ENCODE results near the gene EVX2.
A peak's percentile ranks its signal among the peaks of the same experiment; 100 is the strongest.

EVX2 gene

GRCh38 chr2:176076796-176077195 is 7.0 kb downstream of the EVX2 start:
- H3K36me3 ChIP-seq (ENCODE audit: control insufficient read depth in 2 of 2, insufficient read depth in 2 of 2, low read length in 2 of 2) = no peaks in the 10 kb centered on the region
- peaks cover 14% of the 10 kb centered on the region for H3K4me1 ChIP-seq (ENCODE audit: control insufficient read depth, insufficient read depth, low read length)
- H3K9me3 ChIP-seq (ENCODE audit: control insufficient read depth in 2 of 2, low read length in 2 of 2) = peaks cover 0 to 13% of the 10 kb centered on the region in 2 donors
- H3K4me3 ChIP-seq (ENCODE audit: low read length in 2 of 2) = no peak overlapping the region
- no peak overlapping the region for H3K9ac ChIP-seq (ENCODE audit: low read length in 2 of 2)
- peaks cover 70 to 95% of the 10 kb centered on the region in 2 donors for H3K27me3 ChIP-seq (ENCODE audit: control insufficient read depth in 1 of 2, insufficient read depth in 2 of 2, low read length in 2 of 2)
- H3K27ac ChIP-seq (ENCODE audit: low read length) = no peak overlapping the region

DNA sequence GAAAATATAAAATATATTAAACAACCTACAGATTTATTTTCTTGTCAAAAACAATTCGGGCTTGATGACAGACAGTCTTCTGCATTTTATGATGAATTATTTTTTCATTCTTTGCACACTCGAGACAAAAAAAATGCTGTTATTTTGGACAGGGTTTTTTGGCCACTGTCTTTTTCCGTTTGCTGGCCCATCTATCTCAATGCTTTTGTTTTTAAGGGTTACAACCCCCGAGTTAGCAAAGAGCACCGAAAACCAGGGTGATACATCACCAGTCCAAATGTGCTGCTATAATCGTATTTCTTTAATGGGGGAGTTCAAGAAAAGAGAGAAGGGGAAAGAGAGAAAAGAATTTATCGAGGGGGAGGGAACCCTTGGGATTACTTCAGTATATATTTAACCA is 7.7 kb downstream of the EVX2 start:
- H3K9me3 ChIP-seq (ENCODE audit: control insufficient read depth in 2 of 2, low read length in 2 of 2) = peaks cover 0 to 9% of the 10 kb centered on the region in 2 donors
- H3K27ac ChIP-seq (ENCODE audit: low read length) = no peak overlapping the region
- peaks cover 14% of the 10 kb centered on the region for H3K4me1 ChIP-seq (ENCODE audit: control insufficient read depth, insufficient read depth, low read length)
- H3K9ac ChIP-seq (ENCODE audit: low read length in 2 of 2) = no peak overlapping the region
- peaks cover 70 to 95% of the 10 kb centered on the region in 2 donors for H3K27me3 ChIP-seq (ENCODE audit: control insufficient read depth in 1 of 2, insufficient read depth in 2 of 2, low read length in 2 of 2)
- H3K36me3 ChIP-seq (ENCODE audit: control insufficient read depth in 2 of 2, insufficient read depth in 2 of 2, low read length in 2 of 2) = no peaks in the 10 kb centered on the region
- no peak overlapping the region for H3K4me3 ChIP-seq (ENCODE audit: low read length in 2 of 2)

- H3K4me1 ChIP-seq (ENCODE audit: control insufficient read depth, insufficient read depth, low read length) = peaks cover 13% of the 10 kb centered on the region
- no peak overlapping the region for H3K27ac ChIP-seq (ENCODE audit: low read length)
- no peak overlapping the region for H3K4me3 ChIP-seq (ENCODE audit: low read length in 2 of 2)
- no peak overlapping the region for H3K9ac ChIP-seq (ENCODE audit: low read length in 2 of 2)
- no peaks in the 10 kb centered on the region for H3K36me3 ChIP-seq (ENCODE audit: control insufficient read depth in 2 of 2, insufficient read depth in 2 of 2, low read length in 2 of 2)
- H3K27me3 ChIP-seq (ENCODE audit: control insufficient read depth in 1 of 2, insufficient read depth in 2 of 2, low read length in 2 of 2) = peaks cover 70 to 95% of the 10 kb centered on the region in 2 donors
- peaks cover 0 to 7% of the 10 kb centered on the region in 2 donors for H3K9me3 ChIP-seq (ENCODE audit: control insufficient read depth in 2 of 2, low read length in 2 of 2)
Observed at GRCh38 chr2:176075481-176075880, 8.3 kb downstream of the EVX2 start.

DNA sequence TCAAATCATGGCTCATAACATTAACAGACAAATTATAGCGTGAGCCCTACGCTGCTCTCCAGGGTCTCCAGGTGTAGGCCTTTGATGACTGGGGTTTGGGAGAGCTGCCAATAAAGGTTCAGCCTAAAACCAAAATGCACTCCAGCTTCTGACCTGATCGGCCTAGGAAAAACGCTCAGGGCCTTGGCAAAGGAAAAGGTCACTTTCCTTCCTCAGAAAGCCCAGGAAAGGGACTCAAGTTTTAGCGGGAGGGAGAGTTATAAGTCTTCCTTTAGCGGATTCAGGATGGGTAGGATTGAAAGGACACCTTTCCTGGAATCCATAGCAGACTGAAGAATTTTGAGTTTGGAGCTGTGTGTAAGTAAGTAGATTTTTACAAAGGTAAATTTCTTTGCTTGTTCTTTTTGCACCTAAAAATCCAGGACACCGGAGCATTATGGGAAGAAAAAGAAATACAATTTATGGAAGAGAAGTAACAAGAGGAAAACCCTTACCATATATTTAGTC is 8.8 kb downstream of the EVX2 start:
- Histone ChIP-seq H3K4me3 (ENCODE audit: low read length in 2 of 2) (no peak overlapping the region), H3K9me3 (ENCODE audit: control insufficient read depth in 2 of 2, low read length in 2 of 2) (peaks cover 0 to 7% of the 10 kb centered on the region in 2 donors), H3K9ac (ENCODE audit: low read length in 2 of 2) (no peak overlapping the region), H3K36me3 (ENCODE audit: control insufficient read depth in 2 of 2, insufficient read depth in 2 of 2, low read length in 2 of 2) (no peaks in the 10 kb centered on the region), H3K4me1 (ENCODE audit: control insufficient read depth, insufficient read depth, low read length) (peaks cover 9% of the 10 kb centered on the region), H3K27me3 (ENCODE audit: control insufficient read depth in 1 of 2, insufficient read depth in 2 of 2, low read length in 2 of 2) (peaks cover 75 to 96% of the 10 kb centered on the region in 2 donors), H3K27ac (ENCODE audit: low read length) (no peak overlapping the region)

GRCh38 chr2:176072951-176073904 is 10.5 kb downstream of the EVX2 start:
- H3K27me3 ChIP-seq (ENCODE audit: control insufficient read depth in 1 of 2, insufficient read depth in 2 of 2, low read length in 2 of 2) = peaks cover 79 to 96% of the 10 kb centered on the region in 2 donors

GRCh38 chr2:176072292-176072669 is 11.5 kb downstream of the EVX2 start:
- Histone ChIP-seq H3K4me1 (ENCODE audit: control insufficient read depth, insufficient read depth, low read length) (peaks cover 13% of the 10 kb centered on the region), H3K9me3 (ENCODE audit: control insufficient read depth in 2 of 2, low read length in 2 of 2) (peaks cover 0 to 3% of the 10 kb centered on the region in 2 donors), H3K27ac (ENCODE audit: low read length) (no peak overlapping the region), H3K36me3 (ENCODE audit: control insufficient read depth in 2 of 2, insufficient read depth in 2 of 2, low read length in 2 of 2) (no peaks in the 10 kb centered on the region), H3K27me3 (ENCODE audit: control insufficient read depth in 1 of 2, insufficient read depth in 2 of 2, low read length in 2 of 2) (peaks cover 85 to 98% of the 10 kb centered on the region in 2 donors), H3K9ac (ENCODE audit: low read length in 2 of 2) (no peak overlapping the region), H3K4me3 (ENCODE audit: low read length in 2 of 2) (no peak overlapping the region)

More at GRCh38 chr2:176072951-176073904, 10.5 kb downstream of the EVX2 start:
- Histone ChIP-seq H3K9me3 (ENCODE audit: control insufficient read depth in 2 of 2, low read length in 2 of 2) (peaks cover 0 to 3% of the 10 kb centered on the region in 2 donors), H3K4me1 (ENCODE audit: control insufficient read depth, insufficient read depth, low read length) (peaks cover 5% of the 10 kb centered on the region), H3K27ac (ENCODE audit: low read length) (no peak overlapping the region), H3K4me3 (ENCODE audit: low read length in 2 of 2) (no peak overlapping the region), H3K36me3 (ENCODE audit: control insufficient read depth in 2 of 2, insufficient read depth in 2 of 2, low read length in 2 of 2) (no peaks in the 10 kb centered on the region), H3K9ac (ENCODE audit: low read length in 2 of 2) (no peak overlapping the region)

GRCh38 chr2:176071330-176072291 is 12.2 kb downstream of the EVX2 start:
- H3K27ac ChIP-seq (ENCODE audit: low read length) = no peak overlapping the region
- H3K4me1 ChIP-seq (ENCODE audit: control insufficient read depth, insufficient read depth, low read length) = peaks cover 20% of the 10 kb centered on the region
- H3K4me3 ChIP-seq (ENCODE audit: low read length in 2 of 2) = no peak overlapping the region
- no peaks in the 10 kb centered on the region for H3K36me3 ChIP-seq (ENCODE audit: control insufficient read depth in 2 of 2, insufficient read depth in 2 of 2, low read length in 2 of 2)
- peaks cover 0 to 3% of the 10 kb centered on the region in 2 donors for H3K9me3 ChIP-seq (ENCODE audit: control insufficient read depth in 2 of 2, low read length in 2 of 2)
- H3K27me3 ChIP-seq (ENCODE audit: control insufficient read depth in 1 of 2, insufficient read depth in 2 of 2, low read length in 2 of 2) = peaks cover 91 to 98% of the 10 kb centered on the region in 2 donors
- H3K9ac ChIP-seq (ENCODE audit: low read length in 2 of 2) = no peak overlapping the region

DNA sequence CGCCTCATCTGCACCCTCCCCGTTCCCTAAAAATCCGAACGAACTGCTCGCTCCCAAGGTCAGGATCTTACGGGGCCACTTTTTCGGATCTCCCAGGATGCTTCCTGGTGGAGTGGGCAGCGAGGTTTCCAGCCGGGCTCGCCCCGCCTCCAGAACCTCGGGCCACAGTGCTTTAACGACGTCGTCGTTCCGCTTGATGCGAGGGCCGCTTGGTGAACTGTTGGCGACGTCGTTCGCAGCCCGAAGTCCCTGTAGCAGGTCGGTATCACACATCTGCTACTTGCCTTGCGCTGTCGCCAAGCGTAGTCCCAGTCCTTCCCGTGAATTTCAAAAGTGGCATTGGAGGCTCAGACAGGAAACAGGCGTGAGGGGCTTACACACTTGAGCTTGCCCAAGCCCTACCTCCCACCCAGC is 15.3 kb downstream of the EVX2 start:
- H3K9ac ChIP-seq (ENCODE audit: low read length in 2 of 2) = no peak overlapping the region
- peaks cover 0 to 3% of the 10 kb centered on the region in 2 donors for H3K9me3 ChIP-seq (ENCODE audit: control insufficient read depth in 2 of 2, low read length in 2 of 2)
- H3K4me1 ChIP-seq (ENCODE audit: control insufficient read depth, insufficient read depth, low read length) = peaks cover 20% of the 10 kb centered on the region
- H3K27me3 ChIP-seq (ENCODE audit: control insufficient read depth in 1 of 2, insufficient read depth in 2 of 2, low read length in 2 of 2) = peaks cover 70 to 87% of the 10 kb centered on the region in 2 donors
- peak overlapping the region in 1 of 2 donors; percentile 35 for H3K4me3 ChIP-seq (ENCODE audit: low read length in 2 of 2)
- no peaks in the 10 kb centered on the region for H3K36me3 ChIP-seq (ENCODE audit: control insufficient read depth in 2 of 2, insufficient read depth in 2 of 2, low read length in 2 of 2)
- no peak overlapping the region for H3K27ac ChIP-seq (ENCODE audit: low read length)

DNA sequence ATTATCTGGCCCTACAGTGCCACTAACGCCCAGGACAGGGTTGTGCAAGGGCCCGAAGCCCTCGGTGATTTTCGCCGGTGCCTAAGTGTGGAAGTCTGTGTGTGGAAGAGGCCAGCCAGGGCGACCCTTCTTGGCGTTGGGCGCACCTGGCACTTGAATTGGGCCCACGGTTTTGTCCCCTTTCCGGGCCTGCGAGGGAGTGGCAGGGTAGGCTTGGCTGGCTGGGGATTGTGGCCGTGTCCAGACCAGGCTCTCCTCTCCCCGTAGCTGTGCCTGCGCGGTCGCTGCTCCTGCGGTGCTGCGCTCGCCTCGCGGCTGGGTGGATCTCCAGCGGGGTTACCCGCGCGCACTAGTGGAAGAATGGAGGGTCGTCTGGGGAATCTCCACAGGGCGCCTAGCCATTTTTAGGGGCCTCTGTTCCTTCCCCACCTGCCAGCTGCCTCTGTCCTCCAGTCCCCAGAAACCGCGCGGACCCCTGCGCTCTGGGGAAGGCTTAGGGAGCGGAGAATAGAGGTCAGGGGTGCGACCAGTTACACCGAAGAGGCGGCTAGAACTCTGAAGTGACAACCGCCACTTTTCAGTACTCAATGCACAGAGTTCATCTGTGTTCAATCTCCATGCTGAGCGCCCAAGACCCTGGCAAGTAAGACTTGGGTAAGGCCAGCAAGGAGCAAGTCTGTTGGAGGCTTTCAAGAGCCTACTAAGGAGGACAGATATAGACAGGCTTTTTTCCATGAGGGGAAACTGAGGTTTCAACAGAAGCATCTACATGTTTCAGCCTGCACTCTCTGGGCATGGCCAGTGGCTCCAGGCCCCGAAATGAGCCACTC is 16.0 kb downstream of the EVX2 start:
- peaks cover 66 to 80% of the 10 kb centered on the region in 2 donors for H3K27me3 ChIP-seq (ENCODE audit: control insufficient read depth in 1 of 2, insufficient read depth in 2 of 2, low read length in 2 of 2)
- H3K4me1 ChIP-seq (ENCODE audit: control insufficient read depth, insufficient read depth, low read length) = peaks cover 20% of the 10 kb centered on the region
- H3K9me3 ChIP-seq (ENCODE audit: control insufficient read depth in 2 of 2, low read length in 2 of 2) = peaks cover 0 to 3% of the 10 kb centered on the region in 2 donors
- no peak overlapping the region for H3K9ac ChIP-seq (ENCODE audit: low read length in 2 of 2)
- H3K36me3 ChIP-seq (ENCODE audit: control insufficient read depth in 2 of 2, insufficient read depth in 2 of 2, low read length in 2 of 2) = no peaks in the 10 kb centered on the region
- no peak overlapping the region for H3K27ac ChIP-seq (ENCODE audit: low read length)
- peak overlapping the region; percentile 45 to 58 for H3K4me3 ChIP-seq (ENCODE audit: low read length in 2 of 2)
